Stimulated activated effector memory CD8-positive, alpha-beta T cell treated with anti-CD3 and anti-CD28 coated beads, Interleukin-12 subunit alpha, Interleukin-12 subunit beta, amount 100 ng/mL, for 72 hours (primary cell): ENCODE measurements around the gene RRP9.
A peak's percentile ranks its signal among the peaks of the same experiment; 100 is the strongest.

Experiments
- ATAC-seq: fragments of 150-1000 bp; cut with Tn5 transposase; 2 replicates; pipeline ENCODE4 v1.10.0; 2021
- DNase-seq, 2 donors: peaks; one replicate each; pipeline ENCODE4 v3.0.0; 2021 to 2022; ENCODE audit warnings: low spot score in 2 of 2
- H3K27ac Mint-ChIP-seq: one replicate; pipeline ENCODE4 v1.8.0; 2022; ENCODE audit warnings: mild to moderate bottlenecking, mixed read lengths
- H3K36me3 Mint-ChIP-seq: one replicate; pipeline ENCODE4 v1.8.0; 2022; ENCODE audit warnings: mild to moderate bottlenecking, mixed read lengths
- H3K4me1 Mint-ChIP-seq: one replicate; pipeline ENCODE4 v1.8.0; 2022; ENCODE audit warnings: mixed read lengths
- H3K4me3 Mint-ChIP-seq: one replicate; pipeline ENCODE4 v1.8.0; 2022; ENCODE audit warnings: mild to moderate bottlenecking, mixed read lengths
- H3K9me3 Mint-ChIP-seq: one replicate; pipeline ENCODE4 v1.8.0; 2022; ENCODE audit warnings: mixed read lengths

Gene RRP9

GRCh38 chr3:51977446-51978142, 35.9 kb upstream of the RRP9 start:
- DNase-seq: no peak
- Mint-ChIP-seq H3K4me1 (peaks cover 57% of the 10 kb centered on the region), H3K9me3 (no peaks in the 10 kb centered on the region), H3K4me3 (peak overlapping the region; percentile 31), H3K36me3 (peaks cover 22% of the 10 kb centered on the region), H3K27ac (peak overlapping the region; percentile 77)
- peak; percentile 52 for ATAC-seq

GRCh38 chr3:51975852-51976549, 34.3 kb upstream of the RRP9 start:
- ATAC-seq (no peak), DNase-seq (no peak)
- Mint-ChIP-seq H3K4me3 (peak overlapping the region; percentile 82), H3K36me3 (peaks cover 21% of the 10 kb centered on the region), H3K4me1 (peaks cover 46% of the 10 kb centered on the region), H3K27ac (peak overlapping the region; percentile 96), H3K9me3 (no peaks in the 10 kb centered on the region)

GRCh38 chr3:51974963-51975851, 33.5 kb upstream of the RRP9 start, which contains the start of gene ABHD14A:
Gene ABHD14A, plus strand, starts transcription at chr3:51975064. Its CDS starts 72 bp downstream, at chr3:51975136.
- DNase-seq (peak; percentile 65 to 86), ATAC-seq (peak; percentile 83)
- Mint-ChIP-seq H3K27ac (peak within 1 kb of the TSS; percentile 96), H3K36me3 (peaks cover 20% of the 10 kb centered on the region), H3K4me1 (peaks cover 42% of the 10 kb centered on the region), H3K4me3 (peak within 1 kb of the TSS; percentile 82), H3K9me3 (no peaks in the 10 kb centered on the region)

GRCh38 chr3:51974277-51974962, 32.7 kb upstream of the RRP9 start:
- peaks cover 20% of the 10 kb centered on the region for H3K36me3 Mint-ChIP-seq
- ATAC-seq (peak; percentile 43), DNase-seq (peak in 1 of 2 donors; percentile 69)
- peaks cover 42% of the 10 kb centered on the region for H3K4me1 Mint-ChIP-seq
- H3K9me3 Mint-ChIP-seq: no peaks in the 10 kb centered on the region
- H3K4me3 Mint-ChIP-seq: peak overlapping the region; percentile 82
- H3K27ac Mint-ChIP-seq: peak overlapping the region; percentile 96

- peaks cover 50% of the 10 kb centered on the region for H3K4me1 Mint-ChIP-seq
- H3K4me3 Mint-ChIP-seq: no peak overlapping the region
- DNase-seq: no peak
- no peaks in the 10 kb centered on the region for H3K9me3 Mint-ChIP-seq
- peak overlapping the region; percentile 40 for H3K27ac Mint-ChIP-seq
- ATAC-seq: no peak
- H3K36me3 Mint-ChIP-seq: peaks cover 20% of the 10 kb centered on the region
Measured at GRCh38 chr3:51971350-51971749, 29.6 kb upstream of the RRP9 start.

- Mint-ChIP-seq H3K9me3 (no peaks in the 10 kb centered on the region), H3K36me3 (peaks cover 20% of the 10 kb centered on the region), H3K4me1 (peaks cover 52% of the 10 kb centered on the region), H3K27ac (peak overlapping the region; percentile 73), H3K4me3 (no peak overlapping the region)
- DNase-seq (no peak), ATAC-seq (no peak)
Measured at GRCh38 chr3:51970606-51971300, 29.0 kb upstream of the RRP9 start.

- ATAC-seq (no peak), DNase-seq (no peak)
- Mint-ChIP-seq H3K4me3 (no peak overlapping the region), H3K36me3 (peaks cover 14% of the 10 kb centered on the region), H3K9me3 (no peaks in the 10 kb centered on the region), H3K27ac (peak overlapping the region; percentile 73), H3K4me1 (peaks cover 52% of the 10 kb centered on the region)
Measured at GRCh38 chr3:51969841-51970240, 28.1 kb upstream of the RRP9 start.

GRCh38 chr3:51968883-51969678, 27.4 kb upstream of the RRP9 start:
- ATAC-seq (no peak), DNase-seq (no peak)
- Mint-ChIP-seq H3K27ac (no peak overlapping the region), H3K4me1 (peaks cover 48% of the 10 kb centered on the region), H3K4me3 (peak overlapping the region; percentile 77), H3K36me3 (peaks cover 14% of the 10 kb centered on the region), H3K9me3 (no peaks in the 10 kb centered on the region)

GRCh38 chr3:51968170-51968775, 26.6 kb upstream of the RRP9 start:
- Mint-ChIP-seq H3K4me3 (peak overlapping the region; percentile 77), H3K36me3 (peaks cover 6% of the 10 kb centered on the region), H3K4me1 (peaks cover 41% of the 10 kb centered on the region), H3K9me3 (no peaks in the 10 kb centered on the region), H3K27ac (peak overlapping the region; percentile 60)
- no peak for ATAC-seq
- no peak for DNase-seq

- ATAC-seq (peak; percentile 66), DNase-seq (peak in 1 of 2 donors; percentile 70)
- peak within 1 kb of the TSS; percentile 80 for H3K27ac Mint-ChIP-seq
- H3K4me3 Mint-ChIP-seq: peak within 1 kb of the TSS; percentile 77
- H3K36me3 Mint-ChIP-seq: peaks cover 6% of the 10 kb centered on the region
- H3K4me1 Mint-ChIP-seq: peaks cover 41% of the 10 kb centered on the region
- H3K9me3 Mint-ChIP-seq: no peaks in the 10 kb centered on the region
Measured at GRCh38 chr3:51967384-51968169, 25.9 kb upstream of the RRP9 start, which contains the start of gene PCBP4. Gene PCBP4, minus strand, starts transcription at chr3:51967454. Its CDS starts 6,214 bp downstream, at chr3:51961240.

- peaks cover 6% of the 10 kb centered on the region for H3K36me3 Mint-ChIP-seq
- peak; percentile 75 for ATAC-seq
- peaks cover 41% of the 10 kb centered on the region for H3K4me1 Mint-ChIP-seq
- peak in 1 of 2 donors; percentile 63 for DNase-seq
- H3K27ac Mint-ChIP-seq: peak overlapping the region; percentile 80
- H3K4me3 Mint-ChIP-seq: peak overlapping the region; percentile 77
- H3K9me3 Mint-ChIP-seq: no peaks in the 10 kb centered on the region
Measured at GRCh38 chr3:51966922-51967383, 25.2 kb upstream of the RRP9 start.

GRCh38 chr3:51966486-51966885, 24.8 kb upstream of the RRP9 start:
- peaks cover 41% of the 10 kb centered on the region for H3K4me1 Mint-ChIP-seq
- H3K36me3 Mint-ChIP-seq: peaks cover 6% of the 10 kb centered on the region
- H3K4me3 Mint-ChIP-seq: peak overlapping the region; percentile 77
- H3K27ac Mint-ChIP-seq: peak overlapping the region; percentile 80
- no peak for ATAC-seq
- no peaks in the 10 kb centered on the region for H3K9me3 Mint-ChIP-seq
- no peak for DNase-seq
